SK-N-SH (cell line): ENCODE data around the gene PLEKHA4. TPM values are rescaled to one million over a fixed set of nuclear protein-coding genes. Genes with fewer than 3 reads are reported as not detected.
"Not testable (repeated sequence)": the region's sequence is repeated elsewhere in the genome, so short reads cannot be mapped to it uniquely, and the experiment has no call there.

Source experiments
- CTCF ChIA-PET: fragments of 300-600, 350-600 bp; formaldehyde crosslinking; extraction: SDS; loops from one replicate; lab custom pipeline; 2021; lab: Yijun Ruan, JAX
- POLR2A ChIA-PET: fragments of 350-600 bp; sonication (Branson Sonifier 250); formaldehyde crosslinking; extraction: SDS; loops from one replicate; lab custom pipeline; 2020; ENCODE audit warnings: antibody characterized with exemption, inconsistent platforms; lab: Yijun Ruan, JAX
- DNase-seq: peaks from one replicate; pipeline ENCODE4 v3.0.0; 2012
- H2AFZ ChIP-seq: fragments of 200-600 bp; sonication (generic); 2 replicates; pipeline ENCODE4 v1.8.1; 2016; ENCODE audit warnings: antibody characterized with exemption, mild to moderate bottlenecking, low read depth
- H3F3A ChIP-seq: fragments of 200-600 bp; sonication (generic); replicated peaks from 2 replicates; pipeline ENCODE3; 2016; ENCODE audit warnings: antibody characterized with exemption, mild to moderate bottlenecking; ENCODE audit not compliant: insufficient read depth
- H3K27ac ChIP-seq, 2 experiments: fragments of 200-500 bp in 1 of 2; fragments of 200-600 bp in 1 of 2; sonication (Bioruptor generic) in 1 of 2; sonication (generic), shearing (Covaris generic) in 1 of 2; 2 replicates each; pipeline versions ENCODE4 v1.5.1 to v1.6.1; 2014 to 2016; ENCODE audit warnings: low read depth in 2 of 2, inconsistent platforms in 1 of 2, low read length in 1 of 2, mild to moderate bottlenecking in 1 of 2, mixed read lengths in 1 of 2
- H3K27me3 ChIP-seq: fragments of 200-600 bp; sonication (generic), shearing (Covaris generic); 2 replicates; pipeline ENCODE4 v1.6.1; 2016; ENCODE audit warnings: mixed run types; ENCODE audit not compliant: insufficient read depth
- H3K36me3 ChIP-seq, 2 experiments: fragments of 200-500 bp in 1 of 2; fragments of 200-600 bp in 1 of 2; sonication (Bioruptor generic) in 1 of 2; sonication (generic) in 1 of 2; replicated peaks in 1 of 2; 2 replicates each; pipeline versions ENCODE3 to v1.5.1; 2014 to 2016; ENCODE audit warnings: low read length in 1 of 2, mild to moderate bottlenecking in 1 of 2; ENCODE audit not compliant: insufficient read depth in 2 of 2, control insufficient read depth in 1 of 2
- H3K4me1 ChIP-seq, 2 experiments: fragments of 200-500 bp in 1 of 2; fragments of 200-600 bp in 1 of 2; sonication (Bioruptor generic) in 1 of 2; sonication (generic), shearing (Covaris generic) in 1 of 2; 2 replicates each; pipeline versions ENCODE4 v1.5.1 to v1.6.1; 2014 to 2016; ENCODE audit warnings: low read depth in 1 of 2, low read length in 1 of 2, mixed run types in 1 of 2; ENCODE audit not compliant: insufficient read depth in 2 of 2, control insufficient read depth in 1 of 2
- H3K4me2 ChIP-seq: fragments of 200-600 bp; sonication (generic), shearing (Covaris generic); 2 replicates; pipeline ENCODE4 v1.6.1; 2017; ENCODE audit warnings: mixed run types
- H3K4me3 ChIP-seq, 2 experiments: fragments of 200-500 bp in 1 of 2; fragments of 200-600 bp in 1 of 2; sonication (Bioruptor generic) in 1 of 2; sonication (generic), shearing (Covaris generic) in 1 of 2; 2 replicates each; pipeline versions ENCODE4 v1.5.1 to v1.8.1; 2014 to 2016; ENCODE audit warnings: low read depth in 2 of 2, inconsistent platforms in 1 of 2, low read length in 1 of 2, mild to moderate bottlenecking in 1 of 2, mixed read lengths in 1 of 2, moderate library complexity in 1 of 2
- H3K79me2 ChIP-seq: fragments of 200-600 bp; sonication (generic); 2 replicates; pipeline ENCODE4 v1.8.1; 2017; ENCODE audit warnings: mild to moderate bottlenecking; ENCODE audit not compliant: insufficient read depth
- H3K9ac ChIP-seq: fragments of 200-600 bp; sonication (generic); 2 replicates; pipeline ENCODE4 v1.6.1; 2017; ENCODE audit warnings: mixed run types
- H3K9me2 ChIP-seq: fragments of 200-600 bp; sonication (generic); 2 replicates; pipeline ENCODE4 v1.6.1; 2017; ENCODE audit warnings: mixed run types
- H3K9me3 ChIP-seq: fragments of 200-600 bp; sonication (generic); 2 replicates; pipeline ENCODE4 v1.6.1; 2017; ENCODE audit warnings: mixed run types, mild to moderate bottlenecking, moderate library complexity
- H4K20me1 ChIP-seq: fragments of 200-600 bp; sonication (generic); 2 replicates; pipeline ENCODE4 v1.6.1; 2017; ENCODE audit warnings: mild to moderate bottlenecking, mixed run types; ENCODE audit not compliant: insufficient read depth
- EP300 ChIP-seq, 2 experiments: IDR thresholded peaks; 2 replicates each; pipeline versions ENCODE4 v1.4.0 to v1.6.1; 2012; ENCODE audit warnings: borderline replicate concordance in 1 of 2, low read depth in 1 of 2, low read length in 1 of 2
- FOXJ3 ChIP-seq: sonication (generic); formaldehyde crosslinking; IDR thresholded peaks from 2 replicates; pipeline ENCODE4 v1.5.1; 2020; ENCODE audit warnings: mild to moderate bottlenecking, missing genetic modification reagents
- GATA2 ChIP-seq: sonication (generic); formaldehyde crosslinking; IDR thresholded peaks from 2 replicates; pipeline ENCODE4 v1.5.0; 2020; ENCODE audit warnings: mild to moderate bottlenecking, missing genetic modification reagents
- JUND ChIP-seq: IDR thresholded peaks from 2 replicates; pipeline ENCODE4 v1.4.0; 2012
- NFIC ChIP-seq: IDR thresholded peaks from 2 replicates; pipeline ENCODE4 v1.4.0; 2012; ENCODE audit warnings: borderline replicate concordance
- RCOR1 ChIP-seq: fragments of 150-350 bp; IDR thresholded peaks from 2 replicates; pipeline ENCODE4 v1.6.1; 2017; ENCODE audit warnings: antibody characterized with exemption, low read length
- RXRA ChIP-seq: IDR thresholded peaks from 2 replicates; pipeline ENCODE4 v1.4.0; 2012; ENCODE audit warnings: low read depth, mild to moderate bottlenecking, borderline replicate concordance
- SIN3A ChIP-seq: IDR thresholded peaks from 2 replicates; pipeline ENCODE4 v1.6.1; 2012; ENCODE audit warnings: low read depth, mild to moderate bottlenecking, low read length, moderate library complexity, borderline replicate concordance
- YY1 ChIP-seq: IDR thresholded peaks from 2 replicates; pipeline ENCODE4 v1.4.0; 2012; ENCODE audit warnings: low read depth, mild to moderate bottlenecking
- WGBS: methylation state at CpG from one replicate; pipeline ENCODE4 v1.1.6; 2017; ENCODE audit warnings: low lambda C conversion rate; 5-methylcytosine and 5-hydroxymethylcytosine counted together
- polyA plus RNA-seq, 3 experiments: library from polyadenylated mRNA; depleted of rRNA; stranded (reverse); fragments of >200 nt; gene quantifications; 2 replicates each; pipeline ENCODE4 v1.2.3, GENCODE V29; 2012
- TF ChIP-seq, protein P1 (sequence below): IDR thresholded peaks from 2 replicates; pipeline ENCODE4 v1.6.1; 2012; ENCODE audit warnings: mild to moderate bottlenecking, low read depth, low read length, moderate library complexity
- TF ChIP-seq, protein P2 (sequence below): fragments of 150-350 bp; IDR thresholded peaks from 2 replicates; pipeline ENCODE4 v1.6.1; 2017; ENCODE audit warnings: antibody characterized with exemption, low read length, low read depth, borderline replicate concordance
- TF ChIP-seq, protein P3 (sequence below): IDR thresholded peaks from 2 replicates; pipeline ENCODE4 v1.4.0; 2012; ENCODE audit warnings: low read depth, borderline replicate concordance
- TF ChIP-seq, protein P4 (sequence below): IDR thresholded peaks from 2 replicates; pipeline ENCODE4 v1.4.0; 2012; ENCODE audit warnings: low read depth, borderline replicate concordance

PLEKHA4 gene
- polyA plus RNA-seq, 1 of the 3 experiments (the other 2 are of a cell fraction), result 5.6 TPM

DNA sequence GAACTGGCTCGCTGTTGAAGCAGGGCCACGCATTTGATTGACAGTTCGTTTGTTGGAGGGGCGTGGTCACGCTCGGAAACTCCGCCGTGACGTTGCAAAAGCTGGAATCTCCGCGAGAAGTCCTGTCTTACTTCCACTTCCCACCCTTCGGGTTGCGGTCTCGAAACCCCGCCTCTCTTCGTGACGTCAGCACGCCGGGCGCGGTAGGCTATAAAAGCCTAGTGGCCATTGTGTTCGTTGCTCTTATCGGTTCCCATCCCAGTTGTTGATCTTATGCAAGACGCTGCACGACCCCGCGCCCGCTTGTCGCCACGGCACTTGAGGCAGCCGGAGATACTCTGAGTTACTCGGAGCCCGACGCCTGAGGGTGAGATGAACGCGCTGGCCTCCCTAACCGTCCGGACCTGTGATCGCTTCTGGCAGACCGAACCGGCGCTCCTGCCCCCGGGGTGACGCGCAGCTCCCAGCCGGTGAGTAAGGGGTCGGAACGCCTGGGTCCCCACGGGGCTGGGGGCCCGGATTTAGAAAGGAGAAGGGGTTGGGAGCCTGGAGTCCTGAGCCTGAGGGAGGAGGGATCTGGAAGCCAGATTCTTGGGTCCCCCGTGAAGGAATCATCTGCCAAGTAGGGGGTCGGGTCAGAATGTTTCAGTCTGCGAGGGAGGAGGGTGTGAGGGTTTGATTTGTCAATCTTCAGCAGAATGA, 3.9 kb upstream of the PLEKHA4 start, which contains the start of gene PPP1R15A (continued):
- TF ChIP-seq YY1 (peak; percentile 60; the same call in 1 of the 2 replicates), RCOR1 (no peak), GATA2 (CRISPR knock-in tag) (peak; percentile 85), JUND (no peak)
- TF ChIP-seq, protein P1, sequence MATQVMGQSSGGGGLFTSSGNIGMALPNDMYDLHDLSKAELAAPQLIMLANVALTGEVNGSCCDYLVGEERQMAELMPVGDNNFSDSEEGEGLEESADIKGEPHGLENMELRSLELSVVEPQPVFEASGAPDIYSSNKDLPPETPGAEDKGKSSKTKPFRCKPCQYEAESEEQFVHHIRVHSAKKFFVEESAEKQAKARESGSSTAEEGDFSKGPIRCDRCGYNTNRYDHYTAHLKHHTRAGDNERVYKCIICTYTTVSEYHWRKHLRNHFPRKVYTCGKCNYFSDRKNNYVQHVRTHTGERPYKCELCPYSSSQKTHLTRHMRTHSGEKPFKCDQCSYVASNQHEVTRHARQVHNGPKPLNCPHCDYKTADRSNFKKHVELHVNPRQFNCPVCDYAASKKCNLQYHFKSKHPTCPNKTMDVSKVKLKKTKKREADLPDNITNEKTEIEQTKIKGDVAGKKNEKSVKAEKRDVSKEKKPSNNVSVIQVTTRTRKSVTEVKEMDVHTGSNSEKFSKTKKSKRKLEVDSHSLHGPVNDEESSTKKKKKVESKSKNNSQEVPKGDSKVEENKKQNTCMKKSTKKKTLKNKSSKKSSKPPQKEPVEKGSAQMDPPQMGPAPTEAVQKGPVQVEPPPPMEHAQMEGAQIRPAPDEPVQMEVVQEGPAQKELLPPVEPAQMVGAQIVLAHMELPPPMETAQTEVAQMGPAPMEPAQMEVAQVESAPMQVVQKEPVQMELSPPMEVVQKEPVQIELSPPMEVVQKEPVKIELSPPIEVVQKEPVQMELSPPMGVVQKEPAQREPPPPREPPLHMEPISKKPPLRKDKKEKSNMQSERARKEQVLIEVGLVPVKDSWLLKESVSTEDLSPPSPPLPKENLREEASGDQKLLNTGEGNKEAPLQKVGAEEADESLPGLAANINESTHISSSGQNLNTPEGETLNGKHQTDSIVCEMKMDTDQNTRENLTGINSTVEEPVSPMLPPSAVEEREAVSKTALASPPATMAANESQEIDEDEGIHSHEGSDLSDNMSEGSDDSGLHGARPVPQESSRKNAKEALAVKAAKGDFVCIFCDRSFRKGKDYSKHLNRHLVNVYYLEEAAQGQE, result peak; percentile 63; the same call in 1 of the 2 replicates
- TF ChIP-seq, protein P2, sequence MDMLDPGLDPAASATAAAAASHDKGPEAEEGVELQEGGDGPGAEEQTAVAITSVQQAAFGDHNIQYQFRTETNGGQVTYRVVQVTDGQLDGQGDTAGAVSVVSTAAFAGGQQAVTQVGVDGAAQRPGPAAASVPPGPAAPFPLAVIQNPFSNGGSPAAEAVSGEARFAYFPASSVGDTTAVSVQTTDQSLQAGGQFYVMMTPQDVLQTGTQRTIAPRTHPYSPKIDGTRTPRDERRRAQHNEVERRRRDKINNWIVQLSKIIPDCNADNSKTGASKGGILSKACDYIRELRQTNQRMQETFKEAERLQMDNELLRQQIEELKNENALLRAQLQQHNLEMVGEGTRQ, result no peak

- H3K4me2 ChIP-seq, H3K4me3 ChIP-seq, H3K27me3 ChIP-seq, H3K9me3 ChIP-seq, H3K9ac ChIP-seq, DNase-seq, H3K9me2 ChIP-seq: not testable (repeated sequence)
- peaks cover 15 to 48% of the 10 kb centered on the region in 2 experiments; a peak in 3 of 4 replicates for H3K4me1 ChIP-seq
- H3K36me3 ChIP-seq, result peaks cover 28 to 35% of the 10 kb centered on the region in 2 experiments
- peaks cover 44% of the 10 kb centered on the region for H3K79me2 ChIP-seq
- peaks cover 22% of the 10 kb centered on the region for H3F3A ChIP-seq
- H3K27ac ChIP-seq, result peak overlapping the region in 1 of 2 experiments; percentile 58; a peak in 2 of 4 replicates
- ChIA-PET POLR2A (interaction anchor here (0.6 to 1.6 kb wide), 7 partner anchors 9 to 147 kb away, joined by 3 to 9 read pairs (median 6); partner anchors contain the start of genes BAX and NUCB1), CTCF (interaction anchor here (1.0 to 1.7 kb wide), 2 partner anchors 35 to 99 kb away, joined by 3 to 10 read pairs; partner anchors contain the start of gene HSD17B14)
- H2AFZ ChIP-seq, result 0 out of 2 replicates have a peak overlapping the region, but pooled peaks have one; percentile 71
- WGBS, result 79% methylated on average over 27 of the region's 31 CpGs
- peaks cover 36% of the 10 kb centered on the region for H4K20me1 ChIP-seq
These were observed 3.2 kb upstream of the PLEKHA4 start for GRCh38 chr19:48871471-48872181.

DNA sequence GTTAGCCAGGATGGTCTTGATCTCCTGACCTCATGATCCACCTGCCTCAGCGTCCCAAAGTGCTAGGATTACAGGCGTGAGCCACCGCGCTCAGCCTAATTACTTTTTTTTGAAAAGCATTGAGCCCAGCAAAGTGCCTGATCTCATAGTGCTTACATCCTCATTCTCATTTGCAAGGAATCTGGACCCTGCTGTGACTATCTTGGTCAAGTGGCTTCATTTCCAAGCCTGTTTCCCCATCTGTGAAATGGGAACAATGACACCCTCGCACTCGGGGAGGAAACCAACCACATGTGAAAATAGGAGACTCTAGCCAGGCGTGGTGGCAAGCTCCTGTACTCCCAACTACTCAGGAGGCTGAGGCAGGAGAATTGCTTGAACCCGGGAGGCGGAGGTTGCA, 1.6 kb upstream of the PLEKHA4 start:
- Histone ChIP-seq H3K9ac (no peak overlapping the region), H3K27ac (no peak overlapping the region), H3K4me3 (no peak overlapping the region), H3K36me3 (peaks cover 14 to 20% of the 10 kb centered on the region in 2 experiments), H3K4me1 (peaks cover 7 to 41% of the 10 kb centered on the region in 2 experiments; a peak in 2 of 4 replicates), H3K27me3 (no peaks in the 10 kb centered on the region), H2AFZ (no peak overlapping the region), H3K4me2 (no peak overlapping the region), H3K79me2 (peaks cover 28% of the 10 kb centered on the region), H3K9me3 (no peaks in the 10 kb centered on the region), H3K9me2 (no peaks in the 10 kb centered on the region), H3F3A (peaks cover 19% of the 10 kb centered on the region), H4K20me1 (peaks cover 21% of the 10 kb centered on the region)
- CTCF ChIA-PET, result interaction anchor here (1.1 to 1.2 kb wide), 3 partner anchors 28 to 224 kb away, joined by 3 to 4 read pairs (median 3); partner anchors contain the start of gene CA11
- no peak for DNase-seq
- WGBS, result 94% methylated on average over 9 of the region's 9 CpGs
- POLR2A ChIA-PET, result no interaction called here
- TF ChIP-seq RXRA, result no peak
- TF ChIP-seq EP300 (IDR thresholded peaks at IDR 0.05; ENCODE audit: borderline replicate concordance in 1 of 2, low read depth in 1 of 2, low read length in 1 of 2), result no peak
- TF ChIP-seq, protein P3, sequence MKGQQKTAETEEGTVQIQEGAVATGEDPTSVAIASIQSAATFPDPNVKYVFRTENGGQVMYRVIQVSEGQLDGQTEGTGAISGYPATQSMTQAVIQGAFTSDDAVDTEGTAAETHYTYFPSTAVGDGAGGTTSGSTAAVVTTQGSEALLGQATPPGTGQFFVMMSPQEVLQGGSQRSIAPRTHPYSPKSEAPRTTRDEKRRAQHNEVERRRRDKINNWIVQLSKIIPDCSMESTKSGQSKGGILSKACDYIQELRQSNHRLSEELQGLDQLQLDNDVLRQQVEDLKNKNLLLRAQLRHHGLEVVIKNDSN, result no peak
- no peak for TF ChIP-seq FOXJ3 (CRISPR knock-in tag)
- no peak for TF ChIP-seq NFIC
- no peak for TF ChIP-seq RCOR1
- TF ChIP-seq SIN3A, result no peak
- no peak for TF ChIP-seq JUND
- TF ChIP-seq, protein P4, sequence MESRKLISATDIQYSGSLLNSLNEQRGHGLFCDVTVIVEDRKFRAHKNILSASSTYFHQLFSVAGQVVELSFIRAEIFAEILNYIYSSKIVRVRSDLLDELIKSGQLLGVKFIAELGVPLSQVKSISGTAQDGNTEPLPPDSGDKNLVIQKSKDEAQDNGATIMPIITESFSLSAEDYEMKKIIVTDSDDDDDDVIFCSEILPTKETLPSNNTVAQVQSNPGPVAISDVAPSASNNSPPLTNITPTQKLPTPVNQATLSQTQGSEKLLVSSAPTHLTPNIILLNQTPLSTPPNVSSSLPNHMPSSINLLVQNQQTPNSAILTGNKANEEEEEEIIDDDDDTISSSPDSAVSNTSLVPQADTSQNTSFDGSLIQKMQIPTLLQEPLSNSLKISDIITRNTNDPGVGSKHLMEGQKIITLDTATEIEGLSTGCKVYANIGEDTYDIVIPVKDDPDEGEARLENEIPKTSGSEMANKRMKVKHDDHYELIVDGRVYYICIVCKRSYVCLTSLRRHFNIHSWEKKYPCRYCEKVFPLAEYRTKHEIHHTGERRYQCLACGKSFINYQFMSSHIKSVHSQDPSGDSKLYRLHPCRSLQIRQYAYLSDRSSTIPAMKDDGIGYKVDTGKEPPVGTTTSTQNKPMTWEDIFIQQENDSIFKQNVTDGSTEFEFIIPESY, result no peak
